Subcutaneous adipose tissue (tissue), 4 donors: ENCODE data around the gene ALKBH5. TPM values are rescaled to one million over a fixed set of nuclear protein-coding genes. Genes with fewer than 3 reads are reported as not detected.

Experiments
- total RNA-seq, 4 donors: library from RNA; depleted of rRNA; stranded (reverse); fragments of >200 nt; gene quantifications; one replicate each; pipeline ENCODE4 v1.1.0, GENCODE V29; 2016
- TF ChIP-seq, protein P1 (sequence below): fragments of 450-650 bp; IDR thresholded peaks from one replicate; pipeline ENCODE4 v1.5.1; 2016; ENCODE audit warnings: low read depth, mild to moderate bottlenecking, control low read depth, antibody characterized with exemption, moderate library complexity

The ALKBH5 gene
- 10 to 100 TPM; 57.5 to 69.6 (median 67.5) TPM for total RNA-seq

DNA sequence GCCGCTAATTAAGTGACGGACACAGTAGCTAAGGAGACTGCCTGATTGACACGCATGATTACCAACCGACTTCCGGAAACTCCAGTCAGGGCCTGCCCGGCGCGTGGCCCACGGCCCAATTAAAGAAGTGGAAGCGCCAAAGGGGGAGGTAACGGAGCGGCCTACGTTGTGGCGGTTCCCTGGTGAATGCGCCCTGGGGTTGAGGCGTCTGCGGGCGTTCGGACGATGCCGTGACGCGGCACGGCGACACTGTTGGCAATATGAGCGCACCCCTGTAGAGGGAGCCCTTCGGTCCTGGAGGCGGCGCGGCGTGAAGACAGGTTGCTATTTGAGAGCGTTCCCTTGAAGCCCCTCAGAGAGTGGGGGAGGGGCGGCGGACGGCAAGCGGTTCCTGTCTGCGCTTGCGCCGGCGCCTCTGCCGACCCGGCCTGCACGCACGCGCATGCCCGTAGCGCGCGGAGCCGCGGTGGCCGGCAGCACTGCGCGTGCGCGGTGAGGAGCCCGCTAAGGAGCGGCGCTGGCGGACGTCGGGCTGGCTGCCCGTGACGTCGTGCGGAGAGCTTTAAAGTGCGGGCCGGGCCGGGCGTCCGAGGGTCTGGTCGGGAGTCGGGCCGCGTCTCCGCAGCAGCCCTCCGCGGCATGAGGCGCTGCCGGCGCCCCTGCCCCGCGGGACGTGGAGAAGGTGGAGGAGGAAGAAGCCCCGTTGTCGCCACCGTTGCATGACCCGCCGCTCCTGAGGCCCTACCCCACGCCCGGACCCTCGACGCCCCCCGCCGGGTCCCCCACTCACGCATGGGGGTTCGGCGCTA, at the start of gene ALKBH5:
Gene ALKBH5 (plus strand): TSS at position 495 of the 809 bp plus-strand sequence. CDS start 416 bp downstream, outside the sequence.
- TF ChIP-seq, protein P1, sequence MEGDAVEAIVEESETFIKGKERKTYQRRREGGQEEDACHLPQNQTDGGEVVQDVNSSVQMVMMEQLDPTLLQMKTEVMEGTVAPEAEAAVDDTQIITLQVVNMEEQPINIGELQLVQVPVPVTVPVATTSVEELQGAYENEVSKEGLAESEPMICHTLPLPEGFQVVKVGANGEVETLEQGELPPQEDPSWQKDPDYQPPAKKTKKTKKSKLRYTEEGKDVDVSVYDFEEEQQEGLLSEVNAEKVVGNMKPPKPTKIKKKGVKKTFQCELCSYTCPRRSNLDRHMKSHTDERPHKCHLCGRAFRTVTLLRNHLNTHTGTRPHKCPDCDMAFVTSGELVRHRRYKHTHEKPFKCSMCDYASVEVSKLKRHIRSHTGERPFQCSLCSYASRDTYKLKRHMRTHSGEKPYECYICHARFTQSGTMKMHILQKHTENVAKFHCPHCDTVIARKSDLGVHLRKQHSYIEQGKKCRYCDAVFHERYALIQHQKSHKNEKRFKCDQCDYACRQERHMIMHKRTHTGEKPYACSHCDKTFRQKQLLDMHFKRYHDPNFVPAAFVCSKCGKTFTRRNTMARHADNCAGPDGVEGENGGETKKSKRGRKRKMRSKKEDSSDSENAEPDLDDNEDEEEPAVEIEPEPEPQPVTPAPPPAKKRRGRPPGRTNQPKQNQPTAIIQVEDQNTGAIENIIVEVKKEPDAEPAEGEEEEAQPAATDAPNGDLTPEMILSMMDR, result no peak

DNA sequence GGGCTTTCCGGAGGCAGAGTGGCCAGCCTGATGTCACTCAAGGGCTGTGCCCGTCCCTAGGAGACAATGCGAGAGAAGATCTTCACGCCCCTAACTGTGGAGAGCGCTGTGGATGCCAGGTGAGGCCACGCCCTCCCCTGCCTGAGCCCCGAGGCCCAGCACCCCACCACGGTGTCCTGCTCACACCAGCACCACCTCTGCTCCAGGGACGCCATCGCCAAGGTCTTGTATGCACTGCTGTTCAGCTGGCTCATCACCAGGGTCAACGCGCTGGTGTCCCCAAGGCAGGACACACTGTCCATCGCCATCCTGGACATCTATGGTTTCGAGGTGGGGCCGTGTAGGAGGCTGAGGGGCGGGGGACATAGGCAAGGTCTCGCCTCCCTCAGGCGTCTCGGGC, 47.3 kb upstream of the ALKBH5 start:
- TF ChIP-seq, protein P1, result no peak

DNA sequence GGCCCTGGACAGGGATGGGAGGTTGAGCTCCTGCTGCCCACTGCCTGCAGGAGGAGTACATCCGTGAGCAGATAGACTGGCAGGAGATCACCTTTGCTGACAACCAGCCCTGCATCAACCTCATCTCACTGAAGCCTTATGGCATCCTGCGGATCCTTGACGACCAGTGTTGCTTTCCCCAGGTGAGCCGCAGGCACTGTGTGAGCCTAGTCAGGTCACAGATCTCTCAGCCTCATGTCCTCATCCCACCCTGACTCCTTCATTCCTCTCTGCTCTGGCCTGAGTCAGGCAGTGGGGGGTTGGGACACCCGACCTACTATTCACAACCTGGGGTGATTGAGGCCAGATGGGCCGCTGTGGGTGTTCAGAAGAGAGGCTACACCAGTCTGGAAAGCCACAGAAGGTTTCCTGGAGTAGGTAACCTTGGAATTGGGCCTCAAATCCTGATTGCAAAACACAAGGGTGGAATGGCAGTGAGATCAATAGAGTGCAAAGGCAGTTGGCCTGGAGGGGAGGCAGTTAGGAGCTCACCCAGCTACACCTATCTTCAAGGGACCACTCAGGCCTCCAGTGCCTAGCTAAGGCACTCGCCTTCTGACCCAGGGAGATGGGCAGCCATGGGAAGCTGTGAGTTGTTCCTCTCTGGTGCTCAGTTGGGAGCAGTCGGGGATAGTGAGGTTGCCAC, 45.4 kb upstream of the ALKBH5 start:
- TF ChIP-seq, protein P1, result no peak

DNA sequence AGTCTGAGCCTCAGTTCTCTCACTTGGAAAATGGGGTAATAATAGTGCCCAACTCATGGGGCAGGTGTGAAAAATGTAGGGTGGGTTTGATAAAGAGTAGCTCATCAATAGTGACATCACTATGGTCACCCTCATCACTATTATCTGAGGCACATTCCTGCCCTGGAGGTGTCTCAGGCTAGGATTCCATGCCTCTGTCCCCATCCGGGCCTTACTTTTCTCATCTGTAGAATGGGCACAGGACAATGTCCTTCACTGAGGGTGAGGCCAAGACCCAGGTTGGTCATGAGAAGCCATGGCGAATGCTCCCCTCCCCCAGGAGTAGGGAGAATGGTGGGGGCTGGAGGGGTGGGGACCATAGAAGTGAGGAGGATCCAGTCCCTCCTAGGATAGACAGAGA, 44.5 kb upstream of the ALKBH5 start:
- TF ChIP-seq, protein P1, result no peak

DNA sequence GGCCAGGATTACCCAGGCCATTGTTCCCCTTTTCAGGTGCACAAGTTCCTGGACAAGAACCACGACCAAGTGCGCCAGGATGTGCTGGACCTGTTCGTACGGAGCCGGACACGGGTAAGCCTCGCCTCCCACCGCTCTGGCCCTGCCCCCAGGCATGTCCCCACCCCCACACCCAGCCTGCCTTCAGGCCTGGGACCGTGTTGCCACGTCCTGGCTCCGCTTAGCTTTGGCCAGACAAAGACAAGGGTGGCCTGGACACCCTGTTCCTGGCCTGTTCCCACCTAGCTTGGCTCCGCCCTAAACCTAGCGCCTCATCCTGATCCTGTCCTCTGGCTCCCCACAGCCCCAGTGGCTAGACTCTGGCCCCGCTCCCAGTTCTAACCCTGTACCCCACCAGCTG, 44.1 kb upstream of the ALKBH5 start:
- TF ChIP-seq, protein P1, result no peak

DNA sequence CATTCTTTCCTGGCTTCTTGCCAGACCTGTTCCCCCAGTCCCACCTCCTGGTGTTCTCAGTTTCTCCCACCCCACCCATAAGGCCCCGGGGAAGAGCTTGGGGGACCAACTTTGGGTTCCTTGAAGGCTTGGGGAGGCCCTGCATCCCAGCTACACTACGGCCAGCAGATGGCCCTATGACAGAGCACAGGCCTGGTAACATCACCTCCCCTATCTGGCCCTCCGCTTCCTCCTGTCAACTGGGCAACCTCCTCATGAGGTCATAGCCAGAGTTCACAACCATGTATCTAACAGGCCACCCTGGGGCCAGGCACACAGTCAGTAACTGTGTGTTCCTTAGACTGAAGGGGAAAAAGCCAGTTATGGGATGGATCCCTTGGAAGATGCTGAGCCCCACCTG, 43.7 kb upstream of the ALKBH5 start:
- TF ChIP-seq, protein P1, result no peak

DNA sequence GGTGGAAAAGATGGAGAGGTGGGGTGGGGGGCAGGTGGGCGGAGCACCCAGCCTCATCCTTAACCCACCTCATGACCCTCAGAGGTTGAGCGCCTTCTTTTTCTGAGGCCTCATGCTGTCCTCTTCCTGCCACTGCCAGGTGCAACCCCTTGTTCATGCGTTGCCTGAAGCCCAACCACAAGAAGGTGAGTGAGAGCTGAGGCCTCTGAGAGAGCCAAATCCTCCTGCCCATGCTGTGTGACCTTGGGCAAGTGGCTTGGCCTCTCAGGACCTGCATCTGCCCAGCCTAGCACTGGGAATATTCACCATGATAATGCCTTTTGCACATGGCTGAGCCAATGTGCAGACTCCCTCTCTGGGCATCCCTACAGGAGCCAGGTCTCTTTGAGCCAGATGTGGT, 43.0 kb upstream of the ALKBH5 start:
- TF ChIP-seq, protein P1, result no peak
